H7 (cell line): ENCODE data around the gene HES2. TPM values are rescaled to one million over a fixed set of nuclear protein-coding genes. Genes with fewer than 3 reads are reported as not detected.
"Not testable (repeated sequence)": the region's sequence is repeated elsewhere in the genome, so short reads cannot be mapped to it uniquely, and the experiment has no call there.

Experiments
- DNase-seq: peaks from one replicate; pipeline ENCODE4 v3.0.0; 2012
- H3K27me3 ChIP-seq: 2 replicates; pipeline ENCODE4 v1.6.0; 2011; ENCODE audit warnings: mild to moderate bottlenecking, low read length; ENCODE audit not compliant: control insufficient read depth, insufficient read depth
- H3K36me3 ChIP-seq: replicated peaks from 2 replicates; pipeline ENCODE4 v1.5.1; 2011; ENCODE audit warnings: low read length; ENCODE audit not compliant: control insufficient read depth, insufficient read depth
- H3K4me3 ChIP-seq: 2 replicates; pipeline ENCODE4 v1.5.1; 2011; ENCODE audit warnings: low read depth, mild to moderate bottlenecking, control low read depth, low read length, moderate library complexity; ENCODE audit not compliant: insufficient read depth
- total RNA-seq: library from RNA; depleted of rRNA; stranded (reverse); fragments of >200 nt; shearing (Covaris generic); gene quantifications from 2 replicates; pipeline ENCODE4 v1.2.3, GENCODE V29; 2014

The HES2 gene
- total RNA-seq, 1 experiment from 2014 or later, result 0.62 TPM

DNA sequence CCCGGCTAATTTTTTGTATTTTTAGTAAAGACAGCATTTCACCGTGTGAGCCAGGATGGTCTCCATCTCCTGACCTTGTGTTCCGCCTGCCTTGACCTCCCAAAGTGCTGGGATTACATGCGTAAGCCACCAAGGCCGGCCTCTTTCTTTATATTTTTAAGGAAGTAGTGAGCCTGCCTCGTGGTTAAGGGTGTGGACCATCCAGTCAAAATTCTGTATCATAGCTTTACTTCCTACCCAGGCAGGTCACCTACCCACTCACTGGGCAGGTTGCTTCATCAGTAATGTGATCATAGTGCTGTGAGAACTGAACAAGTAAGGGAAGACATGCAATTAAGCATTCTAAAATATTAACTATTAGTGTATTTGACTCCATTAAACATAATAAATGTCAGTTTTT is 18.0 kb downstream of the HES2 start:
- DNase-seq, result no peak
- Histone ChIP-seq H3K4me3 (no peak overlapping the region), H3K36me3 (no peaks in the 10 kb centered on the region)

DNA sequence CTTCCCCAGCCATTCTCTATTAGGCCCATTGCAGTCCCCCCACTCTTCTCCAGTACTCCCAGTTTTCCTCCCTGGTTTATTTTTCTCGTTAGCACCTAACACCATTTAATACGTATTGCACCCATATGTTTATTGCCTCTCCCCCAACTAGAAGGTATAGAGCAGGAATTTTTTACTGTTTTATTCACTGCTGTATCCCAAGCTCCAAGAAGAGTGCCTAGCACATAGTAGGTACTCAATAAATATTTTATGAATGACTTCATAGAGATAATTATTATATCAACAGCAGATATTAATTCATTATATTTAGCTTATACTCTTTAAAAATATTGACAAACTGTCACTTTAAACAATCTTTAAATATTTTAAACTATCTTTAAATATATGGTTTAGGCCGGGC is 20.4 kb downstream of the HES2 start:
- no peaks in the 10 kb centered on the region; the same call in 1 of the 2 replicates for H3K27me3 ChIP-seq
- DNase-seq, result no peak
- H3K36me3 ChIP-seq, result no peaks in the 10 kb centered on the region
- no peak overlapping the region for H3K4me3 ChIP-seq

More for the DNA sequence above, 18.0 kb downstream of the HES2 start:
- no peaks in the 10 kb centered on the region; the same call in 1 of the 2 replicates for H3K27me3 ChIP-seq

DNA sequence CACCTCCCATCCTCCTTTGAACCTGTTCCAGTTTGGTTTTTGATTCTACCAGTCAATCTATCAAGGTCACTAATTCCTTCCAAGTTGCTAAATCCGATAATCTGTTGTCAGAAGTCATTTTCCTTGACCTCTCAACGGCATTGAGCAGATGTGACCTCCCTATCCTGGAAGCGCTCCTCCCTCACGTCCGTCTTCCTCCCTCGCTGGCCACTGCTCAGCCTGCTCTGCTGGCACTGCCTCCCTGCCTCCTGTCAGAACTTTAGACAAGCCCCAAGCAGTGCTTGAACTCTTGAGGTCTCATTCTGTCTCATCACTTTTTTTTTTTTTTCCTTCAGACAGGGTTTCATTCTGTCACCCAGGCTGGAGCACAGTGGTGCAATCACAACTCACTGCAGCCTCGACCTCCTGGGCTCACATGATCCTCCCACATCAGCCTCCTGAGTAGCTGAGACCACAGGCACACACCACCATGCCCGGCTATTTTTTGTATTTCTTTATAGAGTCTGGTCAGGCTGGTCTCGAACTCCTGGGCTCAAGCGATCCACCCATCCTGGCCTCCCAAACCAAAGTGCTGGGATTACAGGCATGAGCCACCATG is 21.8 kb downstream of the HES2 start:
- DNase-seq, result peak; percentile 10
- no peak overlapping the region for H3K4me3 ChIP-seq
- no peaks in the 10 kb centered on the region; the same call in 1 of the 2 replicates for H3K27me3 ChIP-seq
- H3K36me3 ChIP-seq, result no peaks in the 10 kb centered on the region

DNA sequence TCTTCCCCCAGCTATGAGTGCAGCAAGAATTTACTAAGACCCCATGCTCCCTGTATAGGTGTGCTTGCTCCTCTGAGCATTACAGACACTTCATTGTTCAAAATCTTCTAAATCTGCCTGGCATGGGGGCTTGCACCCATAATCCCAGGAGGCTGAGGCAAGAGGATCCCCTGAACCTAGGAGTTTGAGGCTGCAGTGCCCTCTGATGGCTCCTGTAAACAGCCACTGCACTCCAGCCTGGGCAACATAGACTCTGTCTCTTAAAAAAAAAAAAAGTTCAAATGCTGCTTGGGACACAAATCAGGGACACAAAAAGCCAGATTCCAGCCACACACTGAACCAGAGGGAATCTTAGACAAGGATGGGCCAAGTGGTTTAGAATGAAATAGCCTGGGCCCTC is 22.7 kb downstream of the HES2 start:
- no peak overlapping the region for H3K4me3 ChIP-seq
- DNase-seq, result peak; percentile 15
- no peaks in the 10 kb centered on the region for H3K36me3 ChIP-seq
- H3K27me3 ChIP-seq, result peaks cover 2% of the 10 kb centered on the region; the same call in 1 of the 2 replicates

DNA sequence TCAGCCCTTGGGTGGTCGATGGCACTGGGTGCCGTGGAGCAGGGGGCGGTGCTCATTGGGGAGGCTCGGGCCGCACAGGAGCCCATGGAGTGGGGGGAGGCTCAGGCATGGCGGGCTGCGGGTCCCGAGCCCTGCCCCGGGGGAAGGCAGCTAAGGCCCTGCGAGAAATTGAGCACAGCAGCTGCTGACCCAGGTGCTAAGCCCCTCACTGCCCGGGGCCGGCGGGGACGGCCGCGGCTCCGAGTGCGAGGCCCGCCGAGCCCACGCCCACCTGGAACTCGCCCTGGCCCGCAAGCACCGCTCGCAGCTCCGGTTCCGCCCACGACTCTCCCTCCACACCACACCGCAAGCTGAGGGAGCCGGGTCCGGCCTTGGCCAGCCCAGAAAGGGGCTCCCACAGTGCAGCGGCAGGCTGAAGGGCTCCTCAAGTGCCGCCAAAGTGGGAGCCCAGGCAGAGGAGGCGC is 23.9 kb downstream of the HES2 start:
- not testable (repeated sequence) for H3K27me3 ChIP-seq, H3K4me3 ChIP-seq, H3K36me3 ChIP-seq, DNase-seq

DNA sequence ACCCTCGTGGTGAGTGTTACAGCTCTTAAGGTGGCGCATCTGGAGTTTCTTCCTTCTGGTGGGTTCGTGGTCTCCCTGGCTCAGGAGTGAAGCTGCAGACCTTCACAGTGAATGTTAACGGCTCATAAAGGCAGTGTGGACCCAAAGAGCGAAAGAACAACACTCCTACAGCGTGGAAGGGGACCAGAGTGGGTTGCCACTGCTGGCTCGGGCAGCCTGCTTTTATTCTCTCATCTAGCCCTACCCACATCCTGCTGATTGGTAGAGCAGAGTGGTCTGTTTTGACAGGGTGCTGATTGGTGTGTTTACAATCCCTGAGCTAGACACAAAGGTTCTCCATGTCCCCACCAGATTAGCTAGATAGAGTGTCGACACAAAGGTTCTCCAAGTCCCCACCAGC is 24.6 kb downstream of the HES2 start:
- H3K27me3 ChIP-seq, H3K4me3 ChIP-seq, H3K36me3 ChIP-seq, DNase-seq: not testable (repeated sequence)

DNA sequence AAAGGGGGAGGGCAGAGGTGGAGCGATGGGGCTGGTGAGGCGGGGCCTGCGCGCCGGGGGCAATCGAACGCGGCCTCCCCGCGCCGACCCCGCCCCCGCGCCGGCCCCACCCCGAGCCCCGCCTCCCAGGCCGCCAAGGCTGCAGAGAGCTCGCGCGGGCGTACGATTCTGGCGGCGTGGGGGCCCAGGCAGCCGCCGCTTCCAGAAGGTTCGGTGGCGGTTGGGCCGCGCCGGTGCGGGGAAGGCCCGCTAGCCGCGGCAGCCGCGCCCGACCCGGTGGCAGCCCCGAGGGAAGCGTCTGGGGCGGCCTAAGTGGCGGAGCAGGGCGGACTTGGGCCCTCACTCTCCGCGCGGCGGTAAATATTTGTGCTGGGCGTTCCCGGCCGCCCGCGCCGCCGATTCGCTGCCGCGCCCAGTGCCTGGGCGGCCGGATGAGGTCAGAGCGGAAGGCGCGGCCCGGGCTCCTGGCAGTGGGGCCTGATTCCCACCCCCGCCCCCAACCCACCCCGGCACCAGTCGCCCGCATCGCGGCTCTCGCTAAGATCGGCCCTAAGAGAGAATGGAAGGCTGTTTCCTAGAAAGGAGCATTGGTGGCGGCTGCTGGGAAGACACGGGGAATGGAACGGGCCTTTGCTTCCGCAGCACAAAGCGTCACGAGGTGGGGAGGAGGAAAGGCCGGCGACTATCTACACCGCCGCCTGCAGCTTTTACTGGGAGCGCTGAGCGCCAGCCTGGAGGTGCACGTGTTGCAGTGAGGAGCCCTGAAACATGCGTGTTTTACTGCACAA is 26.1 kb downstream of the HES2 start, which contains the start of gene ACOT7:
Gene ACOT7 (minus strand): TSS at position 368 of the 788 bp plus-strand sequence. CDS start 368 bp downstream, outside the sequence.
- peak; percentile 99 for DNase-seq

DNA sequence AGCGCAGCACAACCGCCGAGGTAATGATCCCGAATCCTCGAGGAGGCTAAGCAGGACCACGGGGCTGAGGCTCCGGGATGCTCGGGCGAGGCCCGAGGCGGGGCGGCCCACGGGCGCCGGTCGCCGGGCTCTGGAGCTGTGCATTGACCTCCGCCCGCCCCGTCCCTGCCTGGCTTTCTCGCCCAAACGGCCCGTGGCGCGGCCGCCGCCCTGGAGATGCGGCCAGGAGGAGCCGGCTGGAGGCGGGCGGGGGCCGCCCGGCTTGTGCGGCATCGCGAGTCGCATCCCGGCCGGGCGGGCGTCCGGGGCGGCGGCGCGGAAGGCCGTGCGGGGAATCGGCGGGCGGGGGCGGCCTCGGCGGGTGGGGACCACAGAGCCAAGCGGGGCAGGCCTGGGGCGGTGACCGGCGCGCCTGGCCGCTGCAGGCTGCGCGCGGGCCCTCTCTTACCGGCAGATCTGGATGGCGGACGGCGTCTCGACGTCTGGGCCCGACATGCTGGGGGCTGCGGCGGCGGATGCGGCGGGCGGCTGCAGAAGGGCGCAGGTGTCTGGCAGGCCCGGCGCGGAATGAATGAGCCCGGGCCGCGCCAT is 26.8 kb downstream of the HES2 start:
- no peak for DNase-seq
- Histone ChIP-seq H3K27me3 (peaks cover 2% of the 10 kb centered on the region; the same call in 1 of the 2 replicates), H3K4me3 (peak overlapping the region; percentile 71), H3K36me3 (no peaks in the 10 kb centered on the region)

More for the DNA sequence above, 26.1 kb downstream of the HES2 start, which contains the start of gene ACOT7:
- peak within 1 kb of the TSS; percentile 71 for H3K4me3 ChIP-seq
- H3K36me3 ChIP-seq, result no peaks in the 10 kb centered on the region
- peaks cover 2% of the 10 kb centered on the region; the same call in 1 of the 2 replicates for H3K27me3 ChIP-seq

DNA sequence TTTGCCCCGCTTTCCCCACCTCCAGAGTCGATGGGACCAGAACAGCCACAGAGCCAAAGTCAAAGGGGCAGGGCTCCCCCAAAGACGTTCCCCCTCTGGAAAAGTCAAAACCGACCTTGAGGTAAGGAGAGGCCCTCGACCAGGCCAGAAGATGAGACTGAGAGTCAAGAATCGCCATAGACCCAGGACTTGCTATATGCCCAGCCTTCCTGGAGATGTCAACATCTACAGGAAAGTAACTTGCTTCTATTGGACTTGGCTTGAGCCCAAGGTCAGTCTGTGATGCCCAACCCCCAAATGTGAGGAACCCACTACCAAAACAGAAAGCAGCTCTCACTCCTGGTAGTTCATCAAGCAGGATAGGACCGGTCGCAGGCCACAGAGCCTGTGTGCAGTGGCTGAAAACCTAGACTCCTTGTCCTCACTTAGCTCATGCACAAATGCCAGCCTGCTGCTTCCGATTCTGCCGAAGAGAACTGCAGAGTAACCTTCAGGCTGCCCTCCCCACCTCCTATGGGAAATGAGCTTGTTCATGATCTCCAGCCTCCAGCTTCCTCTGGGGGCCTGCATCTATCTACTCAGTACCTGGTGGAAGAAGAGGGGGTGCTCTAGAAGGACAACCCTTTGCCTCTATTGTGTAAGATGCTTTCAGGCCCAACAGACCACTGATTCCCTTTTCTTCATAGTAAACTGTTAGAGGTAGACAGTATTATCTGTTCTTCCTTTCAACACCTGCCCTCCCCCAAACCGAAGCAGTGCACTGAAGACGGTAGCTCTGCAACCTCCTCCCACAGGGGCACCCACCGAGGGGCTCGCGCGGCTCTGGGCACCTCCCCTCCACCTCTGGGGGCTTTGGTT is 27.5 kb downstream of the HES2 start:
- peak; percentile 38 for DNase-seq
- Histone ChIP-seq H3K36me3 (no peaks in the 10 kb centered on the region), H3K4me3 (peak overlapping the region; percentile 71), H3K27me3 (peaks cover 2% of the 10 kb centered on the region; the same call in 1 of the 2 replicates)

DNA sequence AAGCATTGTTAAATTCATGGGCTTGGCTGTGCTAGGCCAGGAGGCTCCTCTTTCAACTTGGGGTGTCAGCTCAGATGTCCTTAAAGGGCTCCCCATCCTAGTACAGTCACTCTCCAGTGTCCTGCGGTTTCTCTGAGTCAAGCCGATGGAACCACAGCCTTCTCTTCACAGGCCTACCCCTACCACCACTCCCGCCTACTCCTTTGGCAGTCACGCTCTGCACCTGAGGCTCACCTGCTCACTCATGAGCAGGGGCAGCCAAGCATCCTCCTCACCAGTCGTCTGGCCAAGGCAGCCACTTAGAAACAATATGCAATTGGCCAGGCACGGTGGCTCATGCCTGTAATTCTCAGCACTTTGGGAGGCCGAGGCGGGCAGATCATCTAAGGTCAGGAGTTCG is 29.7 kb downstream of the HES2 start:
- Histone ChIP-seq H3K27me3 (peaks cover 2% of the 10 kb centered on the region; the same call in 1 of the 2 replicates), H3K4me3 (no peak overlapping the region), H3K36me3 (no peaks in the 10 kb centered on the region)
- DNase-seq, result peak; percentile 6

DNA sequence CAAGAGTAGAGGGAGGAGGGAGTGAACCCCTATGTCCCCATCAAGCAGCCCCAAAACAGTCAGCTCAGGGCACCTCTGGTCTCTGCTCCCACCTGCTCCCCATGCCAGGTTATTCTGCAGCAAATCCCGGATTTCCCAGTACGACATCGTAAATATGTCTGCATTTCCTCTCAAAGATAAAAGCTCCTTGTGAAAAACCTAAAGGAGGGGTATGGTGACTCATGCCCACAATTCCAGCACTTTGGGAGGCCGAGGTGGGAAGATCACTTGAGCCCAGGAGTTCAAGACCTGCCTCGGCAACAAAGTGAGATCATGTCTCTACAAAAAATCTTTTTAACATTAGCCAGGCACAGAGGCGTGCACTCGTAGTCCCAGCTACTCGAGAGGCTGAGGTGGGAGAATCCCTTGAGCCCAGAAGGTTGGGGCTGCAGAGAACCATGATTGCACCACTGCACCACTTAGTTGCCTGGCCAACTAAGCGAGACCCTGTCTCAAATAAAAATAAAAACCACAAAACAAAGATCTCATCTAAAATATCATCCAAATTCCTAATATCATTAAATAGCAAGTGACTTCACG is 33.3 kb downstream of the HES2 start:
- Histone ChIP-seq H3K4me3 (no peak overlapping the region), H3K27me3 (no peaks in the 10 kb centered on the region), H3K36me3 (no peaks in the 10 kb centered on the region)
- DNase-seq, result no peak

DNA sequence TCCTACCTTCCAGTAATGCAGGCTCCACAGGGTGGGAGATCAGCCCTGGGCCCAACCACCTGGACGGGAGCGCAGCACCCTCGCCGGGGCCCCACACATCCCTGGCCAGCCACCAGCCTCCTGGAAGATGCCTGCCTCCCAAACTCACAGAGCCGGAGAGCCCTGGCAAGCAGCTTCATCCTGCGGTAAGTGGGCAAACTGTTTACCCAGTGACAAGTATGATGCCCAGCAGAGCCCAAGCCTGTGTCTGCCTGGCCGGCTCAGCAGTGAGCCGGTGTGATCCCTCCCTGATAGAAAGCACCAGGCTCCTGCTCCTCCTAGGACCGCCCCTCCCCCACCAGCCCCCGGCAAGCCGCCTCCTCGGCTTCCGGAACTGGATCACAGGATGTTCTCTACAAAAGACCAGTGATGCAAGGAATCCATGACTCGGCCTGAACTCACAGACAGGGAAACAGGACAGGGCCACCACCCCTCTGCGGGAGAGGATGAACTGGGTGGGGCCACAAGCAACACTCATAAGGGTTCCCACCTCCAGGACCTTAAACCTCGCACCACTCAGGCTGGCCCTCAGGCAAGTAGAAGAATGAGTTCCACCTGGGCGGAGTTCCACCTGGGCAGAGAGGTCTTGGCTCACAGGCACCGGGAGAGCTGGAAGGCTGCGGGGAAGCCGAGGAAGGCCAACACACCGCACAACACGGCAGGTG is 34.1 kb downstream of the HES2 start:
- Histone ChIP-seq H3K36me3 (no peaks in the 10 kb centered on the region), H3K4me3 (peak overlapping the region; percentile 23), H3K27me3 (no peaks in the 10 kb centered on the region)
- DNase-seq, result peak; percentile 94

DNA sequence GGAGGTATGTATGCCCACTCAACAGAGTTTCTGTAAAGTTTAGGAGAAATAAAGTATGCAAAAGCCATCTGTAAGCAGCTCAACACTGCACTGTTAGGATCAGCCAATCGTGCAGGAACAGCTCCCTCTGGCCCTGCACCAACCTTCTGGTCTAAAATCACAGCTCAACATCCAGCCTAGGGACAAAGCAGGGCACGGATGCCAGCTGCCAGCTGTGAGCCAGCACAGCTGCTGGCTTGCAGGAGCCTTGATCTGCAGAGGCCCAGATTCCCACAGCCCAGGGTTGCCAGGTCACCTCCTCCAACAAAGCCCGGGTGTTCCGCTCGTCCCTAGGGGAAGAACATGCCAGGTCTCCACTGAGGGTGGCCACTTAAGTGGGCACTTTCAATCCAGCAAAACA is 34.8 kb downstream of the HES2 start:
- no peaks in the 10 kb centered on the region for H3K36me3 ChIP-seq
- no peak overlapping the region for H3K4me3 ChIP-seq
- DNase-seq, result no peak
- H3K27me3 ChIP-seq, result no peaks in the 10 kb centered on the region
